ENCODE results near the gene ST6GALNAC3. TPM values are rescaled to one million over a fixed set of nuclear protein-coding genes. Genes with fewer than 3 reads are reported as not detected.
"Not testable (repeated sequence)": the region's sequence is repeated elsewhere in the genome, so short reads cannot be mapped to it uniquely, and the experiment has no call there.

ST6GALNAC3 gene
- polyA plus RNA-seq, 1 donor: 86.1 TPM

DNA sequence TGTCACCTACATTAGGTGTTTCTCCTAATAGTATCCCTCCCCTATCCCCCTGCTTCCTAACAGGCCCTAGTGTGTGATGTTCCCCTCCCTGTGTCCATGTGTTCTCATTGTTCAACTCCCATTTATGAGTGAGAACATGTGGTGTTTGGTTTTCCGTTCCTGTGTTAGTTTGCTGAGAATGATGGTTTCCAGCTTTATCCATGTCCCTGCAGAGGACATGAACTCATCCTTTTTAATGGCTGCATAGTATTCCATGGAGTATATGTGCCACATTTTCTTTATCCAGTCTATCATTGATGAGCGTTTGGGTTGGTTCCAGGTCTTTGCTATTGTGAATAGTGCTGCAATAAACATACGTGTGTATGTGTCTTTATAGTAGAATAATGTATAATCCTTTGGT lies 267.3 kb downstream of the ST6GALNAC3 start:
- DNase-seq: not testable (repeated sequence)

GRCh38 chr1:76343356-76343755 lies 268.8 kb downstream of the ST6GALNAC3 start:
- no peak for DNase-seq

GRCh38 chr1:76351655-76352054 lies 277.1 kb downstream of the ST6GALNAC3 start:
- DNase-seq: no peak

DNA sequence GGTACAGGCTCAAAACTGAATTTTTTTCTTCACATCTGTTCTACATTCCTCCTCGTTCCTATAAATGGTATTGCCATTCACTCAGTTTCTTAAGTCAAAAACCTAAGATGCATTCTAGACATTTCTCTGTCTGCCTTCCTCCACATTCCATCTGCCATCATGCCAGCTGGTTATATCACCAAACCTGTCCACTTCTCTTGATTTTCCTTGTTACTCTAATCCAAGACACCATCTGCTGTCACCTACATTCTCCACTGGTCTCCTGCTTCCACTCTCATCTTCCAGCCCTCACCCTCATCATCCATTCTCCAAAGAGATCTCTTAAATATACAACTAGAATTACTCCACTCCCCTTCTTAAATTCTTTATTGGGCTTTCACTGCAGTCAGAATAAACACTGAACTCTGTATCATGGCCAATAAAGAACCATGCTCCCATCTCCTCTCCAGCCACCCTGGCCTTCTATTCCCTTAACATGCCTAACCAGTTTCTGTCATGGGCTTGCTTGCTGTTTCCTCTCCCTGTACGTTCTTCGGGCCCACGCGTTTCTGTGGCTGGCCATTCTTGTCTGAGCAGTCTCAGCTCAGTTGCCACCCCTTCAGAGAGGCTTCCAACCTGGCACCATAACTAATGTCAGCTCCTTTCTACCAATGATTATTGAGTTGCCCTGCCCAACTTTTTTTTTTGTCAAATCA lies 278.3 kb downstream of the ST6GALNAC3 start:
- no peak for DNase-seq

DNA sequence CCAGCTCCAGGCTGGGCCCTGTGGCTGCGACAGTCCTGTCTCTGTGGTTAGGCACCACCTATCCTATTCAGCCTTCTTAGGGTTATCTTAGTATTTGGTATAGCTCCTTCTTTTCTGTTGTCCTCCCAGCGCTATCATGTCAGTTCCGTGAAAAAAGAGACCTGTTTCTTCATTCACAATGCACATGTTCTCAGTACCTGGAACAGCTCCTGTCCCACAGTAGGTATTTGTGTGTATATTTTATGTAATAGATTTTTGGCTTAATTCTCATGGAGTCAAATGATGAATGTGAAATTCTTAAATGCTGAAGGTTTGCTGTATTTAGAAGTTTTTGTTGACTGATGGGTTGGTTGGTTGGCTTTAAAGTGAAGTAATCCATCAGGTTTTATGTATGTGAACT lies 279.7 kb downstream of the ST6GALNAC3 start:
- no peak for DNase-seq

DNA sequence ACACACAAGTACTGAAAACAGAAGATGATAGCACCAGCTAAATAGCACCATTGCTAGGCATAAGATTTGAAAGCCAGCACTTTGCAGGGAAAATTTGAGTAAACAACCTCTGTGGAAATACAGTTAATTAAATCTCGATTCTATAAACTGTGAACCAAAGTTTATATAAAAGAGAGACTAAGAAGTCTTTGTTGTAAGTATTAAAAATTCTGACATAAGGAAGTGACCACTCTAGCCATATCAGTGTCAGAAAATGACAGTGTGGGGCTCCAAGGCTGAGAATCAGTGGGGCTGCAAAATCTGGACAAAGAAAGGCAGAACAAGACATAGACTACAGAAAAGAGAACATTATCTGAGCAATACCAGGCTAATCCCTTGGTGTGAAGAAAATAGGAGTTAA lies 292.2 kb downstream of the ST6GALNAC3 start:
- no peak for DNase-seq

GRCh38 chr1:76371941-76372340 lies 297.4 kb downstream of the ST6GALNAC3 start:
- DNase-seq: no peak

DNA sequence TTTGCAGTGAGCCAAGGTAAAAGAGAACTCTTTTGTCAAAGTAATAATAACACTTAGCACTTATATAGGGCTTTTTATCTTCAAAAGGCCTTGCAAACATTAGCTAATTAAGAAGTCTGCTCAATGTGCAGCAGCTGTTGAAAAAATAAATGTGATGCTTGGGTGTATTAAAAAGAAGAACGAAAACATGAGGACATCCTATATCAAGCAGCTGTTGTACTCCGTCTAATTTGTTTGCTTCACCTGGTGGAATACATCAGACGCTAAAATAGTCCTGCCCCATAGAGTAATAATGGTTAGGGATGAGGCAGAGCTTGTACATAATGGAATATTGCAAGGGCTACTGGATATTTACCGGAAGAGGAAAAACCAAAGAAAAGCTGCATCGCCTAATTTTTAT lies 299.5 kb downstream of the ST6GALNAC3 start:
- no peak for DNase-seq

DNA sequence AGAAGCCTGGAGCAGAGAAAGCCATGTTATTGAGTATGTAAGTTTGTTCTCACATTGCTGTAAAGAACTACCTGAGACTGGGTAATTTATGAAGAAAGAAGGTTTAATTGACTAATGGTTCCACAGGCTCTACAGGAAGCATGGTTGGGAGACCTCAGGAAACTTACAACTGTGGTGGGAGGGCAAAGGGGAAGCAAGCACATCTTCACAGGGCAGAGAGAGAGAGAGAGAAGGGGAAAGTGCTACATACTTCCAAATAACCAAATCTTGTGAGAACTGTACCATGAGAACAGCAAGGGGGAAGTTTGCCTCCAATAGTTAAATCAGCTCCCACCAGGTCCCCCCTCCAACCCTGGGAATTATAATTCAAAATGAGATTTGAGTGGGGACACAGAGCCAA lies 302.7 kb downstream of the ST6GALNAC3 start:
- DNase-seq: no peak

DNA sequence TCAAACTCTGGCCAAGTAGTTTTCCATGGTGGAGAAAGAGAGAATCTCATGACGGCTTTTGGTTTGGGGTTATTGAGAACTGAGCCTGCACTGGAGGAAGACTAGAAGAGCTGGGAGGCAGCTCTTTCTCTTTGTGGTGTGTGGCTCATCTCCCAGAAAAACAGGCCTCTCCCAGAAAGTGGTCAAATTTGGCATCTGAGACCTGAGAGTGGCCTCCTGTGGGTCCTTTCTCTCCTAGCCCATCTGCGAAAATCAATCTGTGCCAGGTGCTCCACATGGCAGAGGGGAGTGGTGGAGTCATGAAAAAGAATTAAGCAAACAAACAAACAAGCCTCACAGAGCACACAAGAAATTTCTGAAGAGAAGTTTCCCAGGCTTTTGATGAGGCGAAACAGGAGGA lies 305.0 kb downstream of the ST6GALNAC3 start:
- DNase-seq: no peak

- DNase-seq: no peak
Measured at GRCh38 chr1:76381450-76382097, 307.0 kb downstream of the ST6GALNAC3 start.

- DNase-seq: no peak
Measured at GRCh38 chr1:76388261-76388660, 313.7 kb downstream of the ST6GALNAC3 start.

- DNase-seq: no peak
Measured at GRCh38 chr1:76390456-76390855, 315.9 kb downstream of the ST6GALNAC3 start.

DNA sequence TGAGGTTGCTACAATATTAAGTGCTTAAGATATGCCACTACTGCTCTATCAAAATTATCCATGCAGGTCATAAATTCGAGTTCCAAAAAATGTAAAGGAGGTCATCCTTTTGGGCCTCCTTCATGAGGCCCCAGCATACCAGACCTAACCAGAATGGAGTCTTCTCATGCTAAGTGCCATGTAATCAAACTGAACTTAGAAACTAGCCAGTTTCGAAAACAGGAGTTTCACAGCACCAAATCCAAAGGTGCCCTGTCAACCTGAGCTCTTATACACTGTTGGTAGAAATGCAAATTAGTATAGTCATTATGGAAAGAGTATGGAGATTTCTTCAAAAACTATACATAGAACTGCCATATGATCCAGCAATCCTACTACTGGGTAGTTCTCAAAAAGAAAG lies 320.5 kb downstream of the ST6GALNAC3 start:
- DNase-seq: no peak

GRCh38 chr1:76402128-76402527 lies 327.6 kb downstream of the ST6GALNAC3 start:
- no peak for DNase-seq

DNA sequence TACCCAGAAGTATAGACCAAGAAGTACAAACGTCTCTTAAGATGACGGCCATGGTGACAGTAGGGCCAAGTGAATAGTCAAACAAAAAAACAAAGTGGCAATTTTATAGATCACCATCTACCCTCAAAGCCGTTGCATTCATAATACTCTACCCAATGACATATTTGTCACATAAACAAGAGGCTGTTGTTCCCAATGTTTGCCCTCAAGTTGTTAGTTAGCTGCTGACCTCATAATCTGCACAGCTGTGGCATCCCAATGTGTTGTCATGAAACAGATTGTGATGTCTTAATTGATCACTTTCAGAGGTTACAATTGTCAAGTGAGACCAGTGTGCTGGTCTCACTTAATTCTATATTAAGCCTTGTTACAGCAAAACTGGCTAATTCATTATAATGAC lies 333.8 kb downstream of the ST6GALNAC3 start:
- no peak for DNase-seq

DNA sequence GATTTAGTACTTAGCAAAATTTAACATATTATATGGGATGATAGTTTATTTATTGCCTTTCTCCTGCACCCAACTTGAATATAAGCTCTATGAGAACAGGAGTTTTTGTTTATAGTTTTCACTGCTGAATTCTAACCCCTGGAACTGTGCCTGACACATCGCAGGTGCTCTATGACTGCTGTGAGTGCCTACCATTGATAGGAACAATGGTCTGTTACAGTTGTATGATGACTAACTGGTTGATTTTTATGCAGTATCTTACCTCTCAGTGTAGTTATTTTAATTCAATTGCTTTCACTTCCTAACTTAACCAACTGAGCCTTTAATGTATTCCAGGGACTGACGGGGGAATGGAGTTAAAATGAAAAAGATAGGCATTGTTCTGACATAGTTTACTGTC lies 336.0 kb downstream of the ST6GALNAC3 start:
- no peak for DNase-seq

- DNase-seq: no peak
Measured at GRCh38 chr1:76418531-76418930, 344.0 kb downstream of the ST6GALNAC3 start.

- DNase-seq: no peak
Measured at GRCh38 chr1:76419603-76420002, 345.1 kb downstream of the ST6GALNAC3 start.

- DNase-seq: no peak
Measured at GRCh38 chr1:76425201-76426145, 350.9 kb downstream of the ST6GALNAC3 start.

DNA sequence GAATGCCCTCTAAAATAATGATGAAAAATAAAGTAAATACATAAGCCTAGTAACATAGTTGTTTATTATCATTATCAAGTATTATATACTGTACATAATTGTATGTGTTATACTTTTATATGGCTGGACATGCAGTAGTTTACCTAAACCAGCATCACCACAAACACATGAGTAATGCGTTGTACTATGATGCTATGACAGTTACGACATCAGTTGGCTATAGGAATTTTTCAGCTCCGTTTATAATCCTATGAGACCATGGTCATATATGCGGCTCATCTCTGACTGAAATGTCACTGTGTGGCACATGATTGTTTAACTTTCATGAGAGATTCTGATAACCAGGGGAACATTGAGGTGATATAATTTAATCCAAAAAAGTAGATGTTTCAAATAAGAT lies 352.1 kb downstream of the ST6GALNAC3 start:
- DNase-seq: no peak

DNA sequence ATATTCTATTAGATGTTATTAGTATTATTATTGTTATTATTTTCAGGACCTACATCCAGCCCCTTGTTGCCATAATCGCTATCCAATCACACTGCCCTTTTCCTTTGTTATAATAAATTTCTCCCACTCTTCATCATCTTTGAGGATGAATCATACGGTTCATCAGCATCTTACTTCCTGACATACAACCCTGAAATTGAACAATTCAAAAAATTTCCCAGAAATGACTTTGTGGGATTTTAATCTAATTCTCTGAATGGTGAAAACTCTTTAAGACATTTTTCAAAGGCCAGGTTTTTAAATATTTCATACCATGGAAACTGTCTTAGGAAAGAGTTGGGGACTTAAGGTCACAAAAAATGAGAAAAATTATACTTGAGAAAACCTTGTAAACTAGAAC lies 353.5 kb downstream of the ST6GALNAC3 start:
- DNase-seq: no peak

- no peak for DNase-seq
Measured at GRCh38 chr1:76430531-76430930, 356.0 kb downstream of the ST6GALNAC3 start.
